Mucosa of descending colon (tissue), 3 donors: Measurements from ENCODE around the gene SEM1. TPM values are rescaled to one million over a fixed set of nuclear protein-coding genes. Genes with fewer than 3 reads are reported as not detected.
"Not testable (repeated sequence)": the region's sequence is repeated elsewhere in the genome, so short reads cannot be mapped to it uniquely, and the experiment has no call there.

Experiments used
- ATAC-seq: fragments of 200-7000 bp; cut with Tn5 transposase; one replicate; pipeline ENCODE4 v1.9.1; 2020; ENCODE audit warnings: mild to moderate bottlenecking, moderate library complexity
- DNase-seq, 3 donors: peaks; one replicate each; pipeline ENCODE4 v3.0.0-alpha.2; 2020
- H3K36me3 ChIP-seq: fragments of 200-600 bp; one replicate; pipeline ENCODE4 v1.8.0; 2021; ENCODE audit warnings: low read depth, mild to moderate bottlenecking
- H3K4me1 ChIP-seq: fragments of 200-600 bp; one replicate; pipeline ENCODE4 v1.8.0; 2021; ENCODE audit warnings: low read depth, mild to moderate bottlenecking
- H3K4me3 ChIP-seq: fragments of 200-600 bp; one replicate; pipeline ENCODE4 v1.8.0; 2021; ENCODE audit warnings: mild to moderate bottlenecking
- H3K9me3 ChIP-seq: fragments of 200-600 bp; one replicate; pipeline ENCODE4 v1.8.0; 2021; ENCODE audit warnings: mild to moderate bottlenecking
- intact Hi-C, 2 donors: fragments of 100-400 bp; cut with DNase I in 1 of 2; cut with micrococcal nuclease in 1 of 2; formaldehyde crosslinking; loops; one replicate each; pipeline versions ENCODE4 v1.11.0 to v1.11.1; 2022; cut with DNase I, micrococcal nuclease
- total RNA-seq, 3 donors: library from RNA; stranded (reverse); fragmentation: NEBNext Ultra II Directional in 2 of 3; extraction: Animal tissue kit (Norgen Biotek cat#: 25700) in 2 of 3; gene quantifications; one replicate each; pipeline versions ENCODE4 v1.2.1 to v1.2.4, GENCODE V29; 2021 to 2023
- TF ChIP-seq, protein P1 (sequence below): fragments of 200-600 bp; IDR thresholded peaks from one replicate; pipeline ENCODE4 v1.8.0; 2022; ENCODE audit warnings: antibody characterized with exemption, mild to moderate bottlenecking
- donor health status: DM: no; HTN: no; CAD: no; lungs with moderate emphysema.
- donor health status: DM: no; HTN: no; CAD: no.
- donor health status: DM: no; HTN: yes; CAD: no.

SEM1 gene
- total RNA-seq, 3 donors from 2014 or later = 41.6 to 44.4 (median 43.7) TPM

DNA sequence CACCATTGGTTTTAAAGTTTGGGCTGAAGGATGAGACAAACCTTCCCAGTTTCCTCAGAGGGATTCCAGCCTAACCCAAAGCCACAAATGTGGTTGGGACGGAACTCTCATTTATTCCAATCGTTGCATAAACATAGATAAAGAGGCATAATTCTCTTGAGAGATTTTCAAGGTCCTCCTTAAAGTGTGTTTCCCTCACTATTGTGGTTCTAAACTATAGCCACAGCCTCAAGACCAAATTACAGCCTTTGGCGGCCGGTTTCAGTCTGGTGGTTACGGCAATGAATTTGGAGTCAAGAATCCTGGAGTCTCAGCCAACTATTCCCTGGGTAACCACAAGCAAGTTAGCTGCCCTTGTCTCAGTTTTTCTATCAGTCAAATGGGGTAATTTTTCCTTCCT, 42.6 kb downstream of the SEM1 start:
- Histone ChIP-seq H3K4me3 (no peak overlapping the region), H3K4me1 (no peaks in the 10 kb centered on the region), H3K9me3 (no peaks in the 10 kb centered on the region), H3K36me3 (no peaks in the 10 kb centered on the region)
- intact Hi-C loops = no loop called here
- DNase-seq = no peak
- TF ChIP-seq, protein P1, sequence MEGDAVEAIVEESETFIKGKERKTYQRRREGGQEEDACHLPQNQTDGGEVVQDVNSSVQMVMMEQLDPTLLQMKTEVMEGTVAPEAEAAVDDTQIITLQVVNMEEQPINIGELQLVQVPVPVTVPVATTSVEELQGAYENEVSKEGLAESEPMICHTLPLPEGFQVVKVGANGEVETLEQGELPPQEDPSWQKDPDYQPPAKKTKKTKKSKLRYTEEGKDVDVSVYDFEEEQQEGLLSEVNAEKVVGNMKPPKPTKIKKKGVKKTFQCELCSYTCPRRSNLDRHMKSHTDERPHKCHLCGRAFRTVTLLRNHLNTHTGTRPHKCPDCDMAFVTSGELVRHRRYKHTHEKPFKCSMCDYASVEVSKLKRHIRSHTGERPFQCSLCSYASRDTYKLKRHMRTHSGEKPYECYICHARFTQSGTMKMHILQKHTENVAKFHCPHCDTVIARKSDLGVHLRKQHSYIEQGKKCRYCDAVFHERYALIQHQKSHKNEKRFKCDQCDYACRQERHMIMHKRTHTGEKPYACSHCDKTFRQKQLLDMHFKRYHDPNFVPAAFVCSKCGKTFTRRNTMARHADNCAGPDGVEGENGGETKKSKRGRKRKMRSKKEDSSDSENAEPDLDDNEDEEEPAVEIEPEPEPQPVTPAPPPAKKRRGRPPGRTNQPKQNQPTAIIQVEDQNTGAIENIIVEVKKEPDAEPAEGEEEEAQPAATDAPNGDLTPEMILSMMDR = no peak
- no peak for ATAC-seq

DNA sequence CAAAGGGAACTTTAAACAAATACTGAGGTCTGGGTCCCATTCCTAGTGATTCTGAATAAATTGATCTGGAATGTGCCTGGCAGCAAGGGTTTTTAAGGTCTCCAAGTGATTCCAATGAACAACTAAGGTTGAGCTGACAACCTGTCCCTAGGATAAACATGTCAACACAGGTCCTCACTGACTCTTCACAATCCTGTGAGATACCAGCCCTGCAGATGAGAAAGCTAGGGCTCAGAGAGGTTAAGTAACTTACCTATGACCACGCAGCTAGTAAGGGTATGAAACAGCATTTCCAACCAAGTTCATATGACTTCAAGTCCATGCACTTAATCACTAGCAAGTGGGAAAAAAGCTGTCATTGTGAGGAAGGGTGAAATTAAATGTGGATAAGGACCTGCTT, 44.0 kb downstream of the SEM1 start:
- TF ChIP-seq, protein P1 = no peak
- H3K9me3 ChIP-seq = no peaks in the 10 kb centered on the region

GRCh38 chr7:96664793-96665192, 44.9 kb downstream of the SEM1 start:
- TF ChIP-seq, protein P1 = no peak
- Histone ChIP-seq H3K4me3 (no peak overlapping the region), H3K4me1 (no peaks in the 10 kb centered on the region), H3K9me3 (no peaks in the 10 kb centered on the region), H3K36me3 (no peaks in the 10 kb centered on the region)
- no peak for DNase-seq
- ATAC-seq = no peak
- intact Hi-C loops = no loop called here

More for the DNA sequence above, 44.0 kb downstream of the SEM1 start:
- H3K36me3 ChIP-seq = no peaks in the 10 kb centered on the region
- no peaks in the 10 kb centered on the region for H3K4me1 ChIP-seq
- DNase-seq (no peak), ATAC-seq (no peak)
- H3K4me3 ChIP-seq = no peak overlapping the region
- intact Hi-C loops = no loop called here

DNA sequence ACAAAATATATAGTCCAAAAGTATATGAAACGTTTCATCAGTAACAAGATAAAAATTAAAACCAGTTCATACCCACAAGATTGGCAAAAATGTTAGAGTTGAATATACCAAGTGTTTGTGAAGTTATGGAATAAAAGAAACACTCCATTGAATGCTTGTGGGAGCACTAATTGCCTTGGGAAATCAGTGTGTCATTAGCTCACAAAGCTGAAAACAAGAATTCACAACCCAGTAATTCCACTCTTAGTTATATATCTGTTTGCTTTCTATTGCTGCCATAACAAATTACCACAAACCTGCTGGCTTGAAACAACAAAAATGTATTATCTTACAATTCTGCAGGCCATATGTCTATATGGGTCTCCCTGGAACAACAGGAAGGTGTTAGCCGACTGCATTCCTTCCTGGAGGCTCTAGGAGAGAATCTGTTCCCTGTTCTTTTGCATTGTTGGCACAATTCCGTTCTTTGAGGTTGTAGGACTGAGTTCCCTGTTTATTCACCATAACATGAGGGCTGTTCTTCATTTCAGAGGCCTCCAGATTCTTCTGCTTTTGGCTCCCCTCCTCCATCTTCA, 45.7 kb downstream of the SEM1 start:
- ATAC-seq = no peak
- H3K4me1 ChIP-seq = no peaks in the 10 kb centered on the region
- no peak for DNase-seq
- no peaks in the 10 kb centered on the region for H3K36me3 ChIP-seq
- H3K9me3 ChIP-seq = no peaks in the 10 kb centered on the region
- TF ChIP-seq, protein P1 = no peak
- H3K4me3 ChIP-seq = no peak overlapping the region
- intact Hi-C loops = no loop called here

DNA sequence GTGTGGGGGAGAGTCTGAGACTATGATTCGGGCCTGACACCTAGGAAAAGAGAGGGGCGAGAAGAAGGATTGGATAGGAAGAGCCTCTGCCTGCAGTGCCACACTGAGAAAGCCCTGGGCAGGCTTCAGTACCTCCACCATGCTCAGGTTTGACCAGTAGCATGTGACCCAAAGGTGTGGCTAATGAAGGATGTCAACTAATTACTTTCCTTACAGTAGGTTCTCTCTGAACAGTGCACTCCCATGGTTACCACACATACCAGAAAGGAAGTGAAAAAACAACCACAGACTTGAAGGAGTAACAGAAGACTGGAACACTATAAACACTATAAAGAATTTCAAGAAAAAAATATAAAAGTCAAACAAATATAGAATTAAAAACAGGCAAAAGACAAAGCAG, 46.2 kb downstream of the SEM1 start:
- DNase-seq = no peak
- Histone ChIP-seq H3K4me3 (no peak overlapping the region), H3K9me3 (no peaks in the 10 kb centered on the region), H3K36me3 (no peaks in the 10 kb centered on the region), H3K4me1 (no peaks in the 10 kb centered on the region)
- ATAC-seq = no peak
- intact Hi-C loops = no loop called here
- TF ChIP-seq, protein P1 = no peak

DNA sequence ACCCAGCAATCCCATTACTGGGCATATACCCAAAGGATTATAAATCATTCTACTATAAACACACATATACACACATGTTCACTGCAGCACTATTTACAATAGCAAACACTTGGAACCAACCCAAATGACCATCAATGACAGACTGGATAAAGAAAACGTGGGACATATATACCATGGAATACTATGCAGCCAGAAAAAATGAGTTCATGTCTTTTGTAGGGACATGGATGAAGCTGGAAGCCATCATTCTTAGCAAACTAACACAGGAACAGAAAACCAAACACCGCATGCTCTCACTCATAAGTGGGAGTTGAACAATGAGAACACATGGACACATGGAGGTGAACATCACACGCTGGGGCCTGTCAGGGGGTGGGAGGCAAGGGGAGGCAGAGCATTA, 47.5 kb downstream of the SEM1 start:
- intact Hi-C loops, H3K9me3 ChIP-seq, H3K36me3 ChIP-seq, H3K4me1 ChIP-seq, DNase-seq, H3K4me3 ChIP-seq, ATAC-seq: not testable (repeated sequence)
